DOHH2 (cell line): Measurements from ENCODE around the gene CIT.

Experiments
- EZH2phosphoT487 ChIP-seq: fragments of 200-600 bp; sonication (generic); IDR thresholded peaks from 2 replicates; pipeline ENCODE4 v1.6.1; 2017; ENCODE audit warnings: borderline replicate concordance, mild to moderate bottlenecking, antibody characterized with exemption, low read length, moderate library complexity, mixed read lengths
- TF ChIP-seq, protein P1 (sequence below): fragments of 200-600 bp; sonication (generic); IDR thresholded peaks from one replicate; pipeline ENCODE4 v1.5.1; 2014; ENCODE audit warnings: antibody characterized with exemption, mild to moderate bottlenecking, low read depth, low read length; ENCODE audit not compliant: poor library complexity, severe bottlenecking

DNA sequence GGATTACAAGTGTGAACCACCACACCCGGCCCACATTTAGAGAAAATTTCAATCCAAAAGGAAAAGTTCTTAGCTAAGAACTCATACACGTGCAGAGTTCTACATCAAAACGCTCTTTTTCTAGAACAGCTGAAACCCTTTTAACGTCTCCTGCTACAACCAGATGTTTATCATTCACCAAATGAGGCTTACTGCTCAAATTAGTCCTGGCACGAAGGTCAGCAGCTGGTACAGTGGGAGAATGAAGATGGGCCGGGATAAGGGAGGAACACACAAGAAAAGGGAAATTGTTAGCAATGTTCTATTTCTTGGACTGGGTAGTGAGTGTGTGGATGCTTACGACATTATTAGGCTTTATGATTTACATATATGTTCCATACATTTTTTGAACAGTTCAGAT lies 171.9 kb downstream of the CIT start:
- TF ChIP-seq, protein P1, sequence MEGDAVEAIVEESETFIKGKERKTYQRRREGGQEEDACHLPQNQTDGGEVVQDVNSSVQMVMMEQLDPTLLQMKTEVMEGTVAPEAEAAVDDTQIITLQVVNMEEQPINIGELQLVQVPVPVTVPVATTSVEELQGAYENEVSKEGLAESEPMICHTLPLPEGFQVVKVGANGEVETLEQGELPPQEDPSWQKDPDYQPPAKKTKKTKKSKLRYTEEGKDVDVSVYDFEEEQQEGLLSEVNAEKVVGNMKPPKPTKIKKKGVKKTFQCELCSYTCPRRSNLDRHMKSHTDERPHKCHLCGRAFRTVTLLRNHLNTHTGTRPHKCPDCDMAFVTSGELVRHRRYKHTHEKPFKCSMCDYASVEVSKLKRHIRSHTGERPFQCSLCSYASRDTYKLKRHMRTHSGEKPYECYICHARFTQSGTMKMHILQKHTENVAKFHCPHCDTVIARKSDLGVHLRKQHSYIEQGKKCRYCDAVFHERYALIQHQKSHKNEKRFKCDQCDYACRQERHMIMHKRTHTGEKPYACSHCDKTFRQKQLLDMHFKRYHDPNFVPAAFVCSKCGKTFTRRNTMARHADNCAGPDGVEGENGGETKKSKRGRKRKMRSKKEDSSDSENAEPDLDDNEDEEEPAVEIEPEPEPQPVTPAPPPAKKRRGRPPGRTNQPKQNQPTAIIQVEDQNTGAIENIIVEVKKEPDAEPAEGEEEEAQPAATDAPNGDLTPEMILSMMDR = no peak
- no peak for TF ChIP-seq EZH2phosphoT487
